GF-D8 (cell line): Measurements from ENCODE around the gene AANAT.
A peak's percentile ranks its signal among the peaks of the same experiment; 100 is the strongest.
"Not testable (repeated sequence)": the region's sequence is repeated elsewhere in the genome, so short reads cannot be mapped to it uniquely, and the experiment has no call there.

Source experiments
- DNase-seq: peaks from one replicate; lab custom pipeline; 2025; lab: John Stamatoyannopoulos, UW

Gene AANAT

GRCh38 chr17:76508472-76509063 lies 41.2 kb downstream of the AANAT start:
- DNase-seq: not testable (repeated sequence)

- DNase-seq: no peak
Observed at GRCh38 chr17:76510831-76511244, 43.4 kb downstream of the AANAT start.

GRCh38 chr17:76511668-76512365 lies 44.4 kb downstream of the AANAT start:
- no peak for DNase-seq

- DNase-seq: no peak
Observed at GRCh38 chr17:76512366-76513305, 45.2 kb downstream of the AANAT start.

GRCh38 chr17:76513306-76513692 lies 45.9 kb downstream of the AANAT start:
- DNase-seq: no peak

- DNase-seq: not testable (repeated sequence)
Observed at GRCh38 chr17:76514355-76514754, 47.0 kb downstream of the AANAT start.

- DNase-seq: peak; percentile 57
Observed at GRCh38 chr17:76515274-76515949, 48.0 kb downstream of the AANAT start.

GRCh38 chr17:76517638-76518038 lies 50.2 kb downstream of the AANAT start:
- no peak for DNase-seq

- no peak for DNase-seq
Observed at GRCh38 chr17:76519048-76519966, 51.9 kb downstream of the AANAT start.
